ENCODE measurements around the gene PARD3. TPM values are rescaled to one million over a fixed set of nuclear protein-coding genes. Genes with fewer than 3 reads are reported as not detected.

Gene PARD3
- total RNA-seq, 3 donors from 2014 or later (not counting 1 experiment from before 2014, with no cell fraction given): 0.14 to 0.49 (median 0.38) TPM

DNA sequence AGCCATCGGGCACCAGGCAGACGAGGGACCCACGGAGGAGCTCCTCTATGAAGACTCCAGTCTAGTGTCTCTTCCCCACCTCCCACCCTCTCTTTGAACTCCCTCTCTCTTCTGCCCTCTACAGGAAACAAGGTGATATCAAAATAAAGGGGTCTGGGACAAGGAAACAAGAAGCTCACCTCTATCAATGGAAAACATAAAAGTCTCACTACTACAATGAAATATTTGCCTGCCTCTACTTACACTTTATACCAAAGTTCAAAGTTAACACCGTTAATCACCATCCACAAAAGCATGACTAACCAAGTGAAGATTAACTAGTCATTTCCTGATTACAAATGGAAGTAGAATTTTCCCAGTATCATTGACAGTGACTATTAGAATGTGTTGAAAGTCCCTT lies 82.2 kb downstream of the PARD3 start:
- Histone ChIP-seq H3K4me1 (ENCODE audit: control insufficient read depth, insufficient read depth, low read length) (no peaks in the 10 kb centered on the region), H3K36me3 (ENCODE audit: control insufficient read depth, insufficient read depth, low read length) (no peaks in the 10 kb centered on the region), H3K27ac (ENCODE audit: low read length) (no peak overlapping the region), H3K27me3 (ENCODE audit: control insufficient read depth, insufficient read depth, low read length) (no peaks in the 10 kb centered on the region), H3K9me3 (ENCODE audit: control insufficient read depth, insufficient read depth, low read length) (no peaks in the 10 kb centered on the region), H3K4me3 (ENCODE audit: low read length) (no peak overlapping the region)
- TF ChIP-seq, protein P1, sequence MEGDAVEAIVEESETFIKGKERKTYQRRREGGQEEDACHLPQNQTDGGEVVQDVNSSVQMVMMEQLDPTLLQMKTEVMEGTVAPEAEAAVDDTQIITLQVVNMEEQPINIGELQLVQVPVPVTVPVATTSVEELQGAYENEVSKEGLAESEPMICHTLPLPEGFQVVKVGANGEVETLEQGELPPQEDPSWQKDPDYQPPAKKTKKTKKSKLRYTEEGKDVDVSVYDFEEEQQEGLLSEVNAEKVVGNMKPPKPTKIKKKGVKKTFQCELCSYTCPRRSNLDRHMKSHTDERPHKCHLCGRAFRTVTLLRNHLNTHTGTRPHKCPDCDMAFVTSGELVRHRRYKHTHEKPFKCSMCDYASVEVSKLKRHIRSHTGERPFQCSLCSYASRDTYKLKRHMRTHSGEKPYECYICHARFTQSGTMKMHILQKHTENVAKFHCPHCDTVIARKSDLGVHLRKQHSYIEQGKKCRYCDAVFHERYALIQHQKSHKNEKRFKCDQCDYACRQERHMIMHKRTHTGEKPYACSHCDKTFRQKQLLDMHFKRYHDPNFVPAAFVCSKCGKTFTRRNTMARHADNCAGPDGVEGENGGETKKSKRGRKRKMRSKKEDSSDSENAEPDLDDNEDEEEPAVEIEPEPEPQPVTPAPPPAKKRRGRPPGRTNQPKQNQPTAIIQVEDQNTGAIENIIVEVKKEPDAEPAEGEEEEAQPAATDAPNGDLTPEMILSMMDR (IDR thresholded peaks at IDR 0.05): no peak
- Mint-ChIP-seq H3K4me1 (no peaks in the 10 kb centered on the region), H3K4me3 (no peak overlapping the region), H3K36me3 (no peaks in the 10 kb centered on the region), H3K27me3 (ENCODE audit: low read depth in 2 of 2) (peaks cover 5 to 9% of the 10 kb centered on the region in 2 donors), H3K9me3 (no peaks in the 10 kb centered on the region), H3K27ac (no peak overlapping the region)
- DNase-seq: no peak
- 81% methylated on average over 3 of the region's 4 CpGs for WGBS (ENCODE audit: insufficient coverage)
- intact Hi-C loops (cut with micrococcal nuclease): no loop called here
- no peak for ATAC-seq

DNA sequence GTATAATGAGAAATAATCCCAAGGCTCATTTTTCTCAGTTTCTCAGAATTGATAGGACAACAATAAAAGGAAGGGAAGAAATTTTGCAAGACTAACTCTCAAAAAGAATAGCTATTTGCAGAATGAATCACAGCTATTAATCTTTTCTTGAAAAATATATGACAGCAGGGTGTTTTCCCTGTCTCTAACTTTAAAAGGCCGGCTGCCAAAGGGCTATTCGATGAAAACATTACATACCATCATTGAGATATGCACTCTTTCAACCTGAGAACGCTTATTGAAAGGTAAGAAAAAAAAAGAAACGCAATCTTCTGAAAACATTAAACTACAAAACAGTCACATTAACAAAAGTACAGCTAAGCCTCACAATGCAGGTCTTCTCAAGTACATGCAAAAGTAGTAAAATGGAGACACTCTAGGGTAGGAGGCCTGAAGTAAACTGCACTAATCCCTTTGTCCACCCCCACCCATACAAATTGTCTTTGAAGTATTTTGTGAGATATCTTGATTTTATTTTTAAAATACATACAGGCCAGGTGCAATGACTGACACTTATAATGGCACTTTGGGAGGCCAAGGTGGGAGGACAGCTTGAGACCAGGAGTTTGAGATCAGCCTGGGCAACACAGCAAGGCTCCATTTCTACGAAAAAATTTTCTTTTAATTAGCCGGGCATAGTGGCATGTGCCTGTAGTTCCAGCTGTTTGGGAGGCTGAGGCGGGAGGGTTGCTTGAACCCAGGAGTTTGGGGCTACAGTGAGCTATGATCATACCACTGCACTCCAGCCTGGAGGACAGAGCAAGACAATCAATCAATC lies 83.0 kb downstream of the PARD3 start:
- Histone ChIP-seq H3K4me1 (ENCODE audit: control insufficient read depth, insufficient read depth, low read length) (no peaks in the 10 kb centered on the region), H3K36me3 (ENCODE audit: control insufficient read depth, insufficient read depth, low read length) (no peaks in the 10 kb centered on the region), H3K4me3 (ENCODE audit: low read length) (no peak overlapping the region), H3K27ac (ENCODE audit: low read length) (no peak overlapping the region), H3K9me3 (ENCODE audit: control insufficient read depth, insufficient read depth, low read length) (no peaks in the 10 kb centered on the region), H3K27me3 (ENCODE audit: control insufficient read depth, insufficient read depth, low read length) (no peaks in the 10 kb centered on the region)
- Mint-ChIP-seq H3K27ac (no peak overlapping the region), H3K27me3 (ENCODE audit: low read depth in 2 of 2) (peaks cover 3 to 5% of the 10 kb centered on the region in 2 donors), H3K4me1 (no peaks in the 10 kb centered on the region), H3K4me3 (no peak overlapping the region), H3K9me3 (no peaks in the 10 kb centered on the region), H3K36me3 (no peaks in the 10 kb centered on the region)
- ATAC-seq (no peak), DNase-seq (no peak)
- WGBS (ENCODE audit: insufficient coverage): 87% methylated on average over 6 of the region's 7 CpGs
- intact Hi-C loops (cut with micrococcal nuclease): no loop called here
- TF ChIP-seq, protein P1 (IDR thresholded peaks at IDR 0.05): no peak

DNA sequence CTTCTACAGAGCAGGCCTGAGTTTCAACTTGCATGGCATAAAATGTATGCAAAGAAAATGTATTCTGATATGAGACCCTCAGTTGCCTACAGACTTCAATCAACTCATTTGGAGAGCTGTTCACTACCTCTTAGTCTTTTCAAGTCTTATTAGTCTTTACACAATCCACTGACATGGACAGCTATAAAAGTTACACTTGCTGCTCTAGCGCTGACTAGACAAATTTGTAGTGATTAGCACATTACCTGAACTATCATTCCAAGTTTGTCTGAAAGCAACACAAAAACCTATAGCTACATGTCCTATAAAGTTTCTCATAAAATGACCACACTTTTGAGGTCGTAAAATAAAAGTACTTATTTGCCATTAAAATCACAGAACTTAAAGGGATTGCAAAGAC lies 83.9 kb downstream of the PARD3 start:
- Histone ChIP-seq H3K27me3 (ENCODE audit: control insufficient read depth, insufficient read depth, low read length) (no peaks in the 10 kb centered on the region), H3K36me3 (ENCODE audit: control insufficient read depth, insufficient read depth, low read length) (no peaks in the 10 kb centered on the region), H3K4me1 (ENCODE audit: control insufficient read depth, insufficient read depth, low read length) (no peaks in the 10 kb centered on the region), H3K4me3 (ENCODE audit: low read length) (no peak overlapping the region), H3K27ac (ENCODE audit: low read length) (no peak overlapping the region), H3K9me3 (ENCODE audit: control insufficient read depth, insufficient read depth, low read length) (no peaks in the 10 kb centered on the region)
- Mint-ChIP-seq H3K9me3 (no peaks in the 10 kb centered on the region), H3K27me3 (ENCODE audit: low read depth in 2 of 2) (peaks cover 0 to 3% of the 10 kb centered on the region in 2 donors), H3K4me3 (no peak overlapping the region), H3K27ac (no peak overlapping the region), H3K36me3 (no peaks in the 10 kb centered on the region), H3K4me1 (no peaks in the 10 kb centered on the region)
- 88% methylated on average over 2 of the region's 2 CpGs for WGBS (ENCODE audit: insufficient coverage)
- no peak for DNase-seq
- ATAC-seq: no peak
- TF ChIP-seq, protein P1 (IDR thresholded peaks at IDR 0.05): no peak
- intact Hi-C loops (cut with micrococcal nuclease): no loop called here

DNA sequence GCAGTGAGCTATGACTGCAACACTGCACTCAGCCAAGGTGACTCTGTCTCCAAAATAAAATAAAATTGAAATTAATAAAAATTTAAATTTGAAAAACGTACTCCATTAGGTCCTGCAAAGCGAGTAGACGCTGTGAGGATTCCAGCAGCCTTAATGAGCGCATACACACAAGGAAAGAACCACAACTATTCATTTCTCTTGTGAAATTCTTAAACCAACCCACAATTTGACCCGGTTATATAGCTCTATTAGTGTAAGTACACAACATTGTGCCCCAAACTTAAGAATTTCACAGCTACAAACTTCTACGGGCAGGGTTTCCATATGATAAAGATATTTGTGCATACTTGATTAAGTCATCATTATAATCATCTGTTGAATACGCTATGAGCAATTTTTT lies 84.4 kb downstream of the PARD3 start:
- no peak overlapping the region for H3K27ac Mint-ChIP-seq
- H3K27ac ChIP-seq (ENCODE audit: low read length): no peak overlapping the region
- H3K4me1 ChIP-seq (ENCODE audit: control insufficient read depth, insufficient read depth, low read length): no peaks in the 10 kb centered on the region
- H3K27me3 Mint-ChIP-seq (ENCODE audit: low read depth in 2 of 2): peaks cover 0 to 3% of the 10 kb centered on the region in 2 donors
- H3K9me3 Mint-ChIP-seq: no peaks in the 10 kb centered on the region
- no peaks in the 10 kb centered on the region for H3K4me1 Mint-ChIP-seq
- no peak overlapping the region for H3K4me3 Mint-ChIP-seq
- intact Hi-C loops (cut with micrococcal nuclease): no loop called here
- DNase-seq (no peak), ATAC-seq (no peak)
- 90% methylated on average over 6 of the region's 7 CpGs for WGBS (ENCODE audit: insufficient coverage)
- H3K9me3 ChIP-seq (ENCODE audit: control insufficient read depth, insufficient read depth, low read length): no peaks in the 10 kb centered on the region
- no peaks in the 10 kb centered on the region for H3K36me3 Mint-ChIP-seq
- peaks cover 2% of the 10 kb centered on the region for H3K27me3 ChIP-seq (ENCODE audit: control insufficient read depth, insufficient read depth, low read length)
- H3K36me3 ChIP-seq (ENCODE audit: control insufficient read depth, insufficient read depth, low read length): no peaks in the 10 kb centered on the region
- H3K4me3 ChIP-seq (ENCODE audit: low read length): no peak overlapping the region
- TF ChIP-seq, protein P1 (IDR thresholded peaks at IDR 0.05): no peak
